ENCODE results near the gene UBA1.

UBA1 gene

DNA sequence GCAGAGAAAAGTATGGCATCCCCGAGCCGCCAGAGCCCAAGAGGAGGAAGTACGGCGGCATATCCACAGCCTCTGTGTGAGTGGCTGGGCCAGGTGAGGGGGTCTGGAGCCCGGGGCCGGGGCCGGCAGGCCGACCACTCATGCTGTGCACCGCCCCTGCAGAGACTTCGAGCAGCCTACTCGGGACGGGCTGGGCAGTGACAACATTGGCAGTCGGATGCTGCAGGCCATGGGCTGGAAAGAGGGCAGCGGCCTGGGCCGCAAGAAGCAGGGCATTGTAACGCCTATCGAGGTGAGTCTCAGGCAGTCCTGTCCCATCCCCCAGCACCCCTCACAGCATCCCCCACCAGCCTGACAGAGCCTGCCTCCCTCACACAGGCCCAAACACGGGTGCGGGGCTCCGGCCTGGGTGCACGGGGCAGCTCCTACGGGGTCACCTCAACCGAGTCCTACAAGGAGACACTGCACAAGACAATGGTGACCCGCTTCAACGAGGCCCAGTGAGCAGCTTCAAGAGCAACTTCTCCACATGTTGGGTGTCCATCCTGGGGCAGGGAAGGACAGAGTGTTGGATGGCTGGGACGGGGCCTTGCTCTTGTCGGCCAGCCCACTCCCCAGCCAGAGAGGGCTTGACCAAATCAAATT is 7.4 kb upstream of the UBA1 start:
- no peak for DNase-seq (ENCODE audit: extremely low spot score, insufficient read length, low read depth)
- no peak for FAIRE-seq

DNA sequence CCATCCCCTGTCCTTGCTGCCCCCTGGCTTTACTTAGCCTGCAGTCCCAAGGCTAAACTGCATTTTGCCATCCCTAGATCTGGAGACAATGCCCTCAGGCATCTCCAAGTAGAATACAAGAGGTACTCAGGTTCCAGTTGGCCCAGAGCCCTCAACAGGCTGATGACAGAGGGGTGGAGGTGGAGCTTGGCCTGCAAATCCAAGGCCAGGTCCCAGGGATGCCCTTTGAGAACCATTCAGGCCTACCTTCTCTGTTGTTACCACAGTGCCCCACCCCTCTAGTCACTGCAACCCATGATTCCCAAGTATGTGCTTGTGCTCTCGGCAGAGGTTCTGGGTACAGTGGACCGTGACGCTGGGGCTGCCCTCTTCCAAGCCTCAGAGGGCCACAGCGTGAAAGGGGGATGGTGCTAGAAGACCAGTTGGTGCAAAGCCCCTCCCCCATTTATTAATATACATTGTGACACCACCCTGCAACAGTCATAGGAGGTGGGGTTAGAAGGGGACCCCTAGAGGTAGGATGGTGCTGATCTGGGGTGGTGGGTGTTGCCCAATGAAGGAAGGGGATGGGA is 6.4 kb upstream of the UBA1 start:
- no peak for FAIRE-seq
- DNase-seq (ENCODE audit: extremely low spot score, insufficient read length, low read depth), result no peak

DNA sequence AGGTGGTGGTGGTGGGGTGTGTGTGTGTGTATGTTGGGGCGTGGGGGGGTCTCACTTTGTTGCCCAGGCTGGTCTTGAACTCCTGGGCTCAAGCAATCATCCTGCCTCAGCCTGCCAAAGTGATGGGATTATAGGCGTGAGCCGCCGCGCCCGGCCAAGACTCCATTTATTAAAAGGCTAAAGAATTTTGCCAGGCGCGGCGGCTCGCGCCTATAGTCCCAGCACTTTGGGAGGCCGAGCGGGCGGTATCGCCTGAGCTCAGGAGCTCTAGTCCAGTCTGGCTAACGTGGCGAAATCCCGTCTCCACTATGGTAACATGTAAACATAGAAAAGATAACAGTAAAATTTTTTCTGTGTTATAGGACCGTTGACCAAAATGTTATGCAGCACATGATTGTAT is 3.7 kb upstream of the UBA1 start:
- DNase-seq (ENCODE audit: extremely low spot score, insufficient read length, low read depth) (no peak), FAIRE-seq (no peak)

DNA sequence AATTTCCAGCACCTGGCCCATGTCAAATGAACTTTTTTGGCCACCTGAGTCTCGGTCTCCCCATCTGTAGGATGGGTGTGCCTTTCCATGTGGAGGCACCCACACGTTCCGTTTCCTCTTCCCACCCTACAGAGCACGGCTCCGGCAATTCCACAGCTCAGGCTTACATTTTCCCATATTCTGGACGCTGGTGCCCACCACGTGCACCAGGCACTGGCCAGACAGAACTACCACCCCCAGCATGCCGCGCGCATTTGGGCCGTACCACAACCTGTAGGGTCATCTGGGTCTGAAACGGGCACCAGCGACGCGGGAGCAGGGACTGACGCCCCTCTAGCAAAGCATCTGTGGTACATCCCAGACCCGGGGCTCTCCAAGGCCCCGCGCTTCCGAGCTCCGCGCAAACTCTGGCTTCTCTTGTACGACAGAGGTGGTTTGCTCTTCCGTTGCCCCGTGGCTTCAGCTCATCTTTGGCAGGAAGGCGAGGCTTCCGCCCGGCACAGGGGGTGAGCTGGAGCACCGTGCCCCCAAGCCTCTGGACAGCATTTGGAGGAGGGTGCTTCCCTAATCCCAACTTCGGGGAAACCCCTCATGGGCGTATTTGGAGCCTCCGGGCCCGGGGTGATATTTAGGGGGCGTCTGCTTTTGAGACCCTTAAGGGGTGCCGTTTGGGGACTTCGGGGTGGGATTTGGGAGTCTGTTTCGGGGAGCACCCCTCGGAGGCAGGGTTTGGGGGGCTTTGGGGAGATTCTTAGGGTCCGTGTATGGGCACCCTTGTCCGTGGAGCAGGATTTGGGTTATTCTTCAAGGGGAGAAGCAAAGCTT is 3.0 kb upstream of the UBA1 start:
- DNase-seq (ENCODE audit: extremely low spot score, insufficient read length, low read depth), result peak; percentile 68
- peak; percentile 96 for FAIRE-seq

GRCh38 chrX:47191331-47191730 is 2.3 kb upstream of the UBA1 start:
- DNase-seq (ENCODE audit: extremely low spot score, insufficient read length, low read depth) (no peak), FAIRE-seq (peak; percentile 89)

DNA sequence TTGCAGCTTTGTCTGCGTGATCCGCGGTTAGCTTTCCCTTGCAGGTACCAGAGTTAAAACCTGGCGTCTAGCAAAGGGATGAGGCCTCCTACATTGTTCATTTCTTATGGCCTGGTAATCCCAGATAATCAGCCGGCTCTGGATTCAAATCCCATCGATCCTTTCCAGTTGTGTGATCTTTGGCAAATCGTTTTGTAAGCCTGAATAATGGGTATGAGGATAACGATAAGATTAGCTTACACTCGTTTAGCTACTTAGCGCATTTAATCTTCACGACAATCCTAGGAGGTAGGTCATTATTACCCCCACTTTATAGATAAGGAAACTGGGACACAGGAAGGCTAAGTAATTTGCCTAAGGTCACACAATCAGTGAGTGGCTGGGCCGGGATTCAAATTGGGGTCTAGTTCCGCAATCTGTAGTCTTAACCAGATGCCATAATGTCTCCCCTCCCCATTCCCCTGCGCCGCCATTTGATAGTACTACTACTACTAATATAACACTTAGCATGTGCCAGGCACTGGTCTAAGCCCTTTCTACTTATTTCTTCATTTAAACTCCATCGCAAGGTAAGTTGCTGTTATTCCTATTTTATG is 1.7 kb upstream of the UBA1 start:
- peak; percentile 46 for FAIRE-seq
- no peak for DNase-seq (ENCODE audit: extremely low spot score, insufficient read length, low read depth)

DNA sequence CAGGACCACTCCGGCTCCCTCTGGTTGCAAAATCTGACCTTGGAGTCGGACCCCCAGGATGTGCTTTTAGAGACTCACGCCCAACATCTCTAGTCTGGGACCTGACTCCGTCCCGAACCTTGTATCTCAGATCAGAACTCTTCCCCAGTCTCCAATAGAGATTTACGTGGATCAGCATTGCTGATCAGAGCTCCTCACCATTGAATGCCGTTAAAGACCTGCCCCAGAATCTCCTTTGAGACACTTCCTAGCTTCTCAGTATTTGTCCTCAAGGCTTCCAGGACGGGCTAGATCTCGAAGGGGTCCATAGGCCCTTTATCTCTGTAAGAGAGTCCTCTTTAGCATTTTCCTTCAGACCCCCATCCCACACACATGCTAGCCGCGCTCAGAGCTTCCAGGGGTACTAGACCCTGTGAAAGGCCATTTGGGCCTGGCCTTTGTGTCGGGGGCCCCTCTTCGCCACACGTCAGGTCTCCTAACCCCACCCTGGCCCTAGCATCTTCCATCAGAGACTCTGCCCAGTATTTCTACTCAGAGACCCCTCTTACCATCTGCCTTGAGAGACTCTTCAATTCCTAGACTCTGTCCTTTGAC is 662 bp downstream of the UBA1 start:
- DNase-seq (ENCODE audit: extremely low spot score, insufficient read length, low read depth) (no peak), FAIRE-seq (peak; percentile 42)

- no peak for FAIRE-seq
- no peak for DNase-seq (ENCODE audit: extremely low spot score, insufficient read length, low read depth)
Observed at GRCh38 chrX:47196098-47196497, 2.5 kb downstream of the UBA1 start.

- no peak for DNase-seq (ENCODE audit: extremely low spot score, insufficient read length, low read depth)
- FAIRE-seq, result no peak
Observed at GRCh38 chrX:47197526-47197925, 3.9 kb downstream of the UBA1 start.

DNA sequence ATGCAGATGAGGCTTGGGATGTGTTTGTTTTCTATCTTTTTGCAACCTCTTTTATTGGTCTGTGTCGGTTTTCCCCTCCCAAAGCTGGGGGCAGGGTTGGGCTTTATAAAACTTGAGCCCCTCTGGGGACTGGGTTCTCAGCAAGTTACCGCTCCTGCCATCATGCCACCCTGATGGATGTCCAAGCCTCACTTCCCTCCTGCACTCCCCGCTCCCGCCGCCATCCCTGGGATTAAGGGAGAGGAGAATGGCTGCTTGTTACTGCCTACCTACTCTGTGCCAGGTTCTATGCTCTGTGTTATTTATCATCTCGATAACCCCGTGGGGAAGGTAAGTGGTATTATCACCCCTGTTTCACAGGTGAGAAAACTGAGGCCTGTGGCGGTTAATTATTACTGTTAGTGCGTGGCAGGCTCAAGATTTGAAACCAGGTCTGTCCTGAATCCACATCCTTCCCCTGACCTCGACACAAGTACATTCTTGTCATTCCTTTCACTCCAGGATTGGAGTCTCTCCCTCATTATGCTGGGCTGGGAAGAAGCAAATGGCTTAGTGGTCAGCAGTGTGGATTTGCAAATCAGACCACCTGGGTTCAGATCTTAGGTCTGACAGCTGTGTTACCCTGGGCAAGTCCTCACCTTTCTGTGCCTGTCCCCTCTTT is 4.5 kb downstream of the UBA1 start:
- no peak for DNase-seq (ENCODE audit: extremely low spot score, insufficient read length, low read depth)

DNA sequence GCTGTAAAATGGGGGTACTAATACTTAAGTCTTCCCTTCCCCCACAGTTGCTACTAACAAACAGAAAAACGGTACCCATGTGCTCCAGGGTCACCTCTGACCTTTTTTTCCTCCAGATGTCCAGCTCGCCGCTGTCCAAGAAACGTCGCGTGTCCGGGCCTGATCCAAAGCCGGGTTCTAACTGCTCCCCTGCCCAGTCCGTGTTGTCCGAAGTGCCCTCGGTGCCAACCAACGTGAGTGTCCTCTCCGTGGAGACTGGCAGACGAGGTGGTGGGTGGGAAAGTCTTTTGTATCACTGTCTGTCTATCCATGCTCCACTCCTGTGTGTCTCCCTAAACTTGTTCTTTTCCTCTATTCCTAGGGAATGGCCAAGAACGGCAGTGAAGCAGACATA is 5.1 kb downstream of the UBA1 start:
- no peak for FAIRE-seq
- no peak for DNase-seq (ENCODE audit: extremely low spot score, insufficient read length, low read depth)

More for the DNA sequence above, 4.5 kb downstream of the UBA1 start:
- FAIRE-seq, result no peak

- DNase-seq (ENCODE audit: extremely low spot score, insufficient read length, low read depth) (no peak), FAIRE-seq (no peak)
Observed at GRCh38 chrX:47199286-47199685, 5.7 kb downstream of the UBA1 start.

- no peak for FAIRE-seq
- no peak for DNase-seq (ENCODE audit: extremely low spot score, insufficient read length, low read depth)
Observed at GRCh38 chrX:47200385-47201150, 6.9 kb downstream of the UBA1 start.

- DNase-seq (ENCODE audit: extremely low spot score, insufficient read length, low read depth) (no peak), FAIRE-seq (no peak)
Observed at GRCh38 chrX:47201345-47201944, 7.8 kb downstream of the UBA1 start.

GRCh38 chrX:47202316-47202715 is 8.7 kb downstream of the UBA1 start:
- DNase-seq (ENCODE audit: extremely low spot score, insufficient read length, low read depth), result no peak
- FAIRE-seq, result no peak

DNA sequence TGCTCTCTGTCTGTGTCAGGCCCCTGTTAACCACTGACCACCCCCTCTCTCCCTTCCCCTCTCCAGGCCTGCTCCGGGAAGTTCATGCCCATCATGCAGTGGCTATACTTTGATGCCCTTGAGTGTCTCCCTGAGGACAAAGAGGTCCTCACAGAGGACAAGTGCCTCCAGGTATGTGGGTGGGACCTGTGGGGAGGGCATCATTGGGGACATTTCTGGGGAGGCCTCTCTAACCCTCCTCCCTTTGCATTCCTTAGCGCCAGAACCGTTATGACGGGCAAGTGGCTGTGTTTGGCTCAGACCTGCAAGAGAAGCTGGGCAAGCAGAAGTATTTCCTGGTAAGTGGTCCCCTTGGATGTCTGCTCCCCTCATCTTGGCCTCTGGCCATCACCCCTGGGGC is 9.2 kb downstream of the UBA1 start:
- DNase-seq (ENCODE audit: extremely low spot score, insufficient read length, low read depth), result no peak
- FAIRE-seq, result no peak

DNA sequence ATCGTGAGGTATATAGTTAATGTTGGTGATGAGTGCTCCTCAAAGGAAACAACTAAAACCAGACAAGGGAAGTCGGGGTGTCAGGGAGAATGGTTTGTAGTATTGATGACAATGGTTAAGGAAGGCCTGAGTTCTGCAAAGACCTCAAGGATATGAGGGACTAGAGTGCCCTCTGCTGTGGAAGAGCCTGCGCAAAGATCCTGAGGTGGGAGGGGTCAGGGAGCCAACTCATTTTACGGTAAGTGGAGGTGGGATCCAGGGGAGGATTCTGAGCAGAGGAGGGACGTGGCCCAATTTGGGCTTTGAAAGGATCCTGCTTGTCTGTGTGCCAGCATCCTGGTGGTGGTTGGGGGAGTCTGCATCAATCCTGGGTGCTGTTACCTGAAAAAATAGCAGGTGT is 11.3 kb downstream of the UBA1 start:
- FAIRE-seq (no peak), DNase-seq (ENCODE audit: extremely low spot score, insufficient read length, low read depth) (no peak)

DNA sequence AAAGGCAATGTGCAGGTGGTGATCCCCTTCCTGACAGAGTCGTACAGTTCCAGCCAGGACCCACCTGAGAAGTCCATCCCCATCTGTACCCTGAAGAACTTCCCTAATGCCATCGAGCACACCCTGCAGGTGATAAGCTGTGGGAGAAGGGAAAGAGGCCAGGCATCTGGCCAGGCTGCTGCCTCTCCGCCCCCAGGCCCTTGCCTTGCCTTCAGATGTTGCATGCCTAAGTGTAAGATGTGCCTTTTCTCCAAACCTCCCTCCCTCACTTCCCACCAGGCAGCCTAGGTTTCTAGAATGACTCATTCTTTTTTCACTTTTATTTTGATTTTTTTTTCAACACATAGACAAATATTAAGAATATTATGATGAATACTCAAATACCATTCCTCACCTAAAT is 12.7 kb downstream of the UBA1 start:
- DNase-seq (ENCODE audit: extremely low spot score, insufficient read length, low read depth) (no peak), FAIRE-seq (no peak)

DNA sequence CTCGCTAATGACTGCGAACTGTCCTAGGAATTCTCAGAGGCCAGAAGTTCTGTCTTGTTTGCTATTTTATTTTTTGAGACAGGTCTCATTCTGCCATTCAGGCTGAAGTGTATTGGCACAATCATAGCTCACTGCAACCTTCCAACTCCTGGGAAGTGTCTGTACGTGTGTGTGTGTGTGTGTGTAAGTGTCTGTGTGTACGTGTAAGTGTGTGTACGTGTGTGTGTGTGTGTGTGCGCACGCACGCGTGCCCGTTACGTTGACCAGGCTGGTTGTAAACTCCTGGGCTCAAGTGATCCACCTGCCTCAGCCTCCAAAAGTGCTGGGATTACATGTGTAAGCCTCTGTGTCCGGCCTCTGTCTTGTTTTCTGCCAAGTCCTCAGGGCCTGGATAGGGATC is 14.5 kb downstream of the UBA1 start:
- FAIRE-seq (peak; percentile 56), DNase-seq (ENCODE audit: extremely low spot score, insufficient read length, low read depth) (no peak)
